HEK293 (cell line): ENCODE data around the gene C2CD2L.

Experiments used
- OSR2 ChIP-seq: fragments of 450-650 bp; formaldehyde crosslinking; IDR thresholded peaks from 2 replicates; pipeline ENCODE4 v1.5.1; 2016; ENCODE audit warnings: missing biosample characterization, missing genetic modification characterization
- SETDB1 ChIP-seq: IDR thresholded peaks from one replicate; pipeline ENCODE4 v1.6.1; 2017; ENCODE audit warnings: mild to moderate bottlenecking, low read length, moderate library complexity, mixed read lengths; ENCODE audit not compliant: insufficient read length
- SP2 ChIP-seq: fragments of 450-650 bp; formaldehyde crosslinking; IDR thresholded peaks from 2 replicates; pipeline ENCODE4 v1.5.1; 2016; ENCODE audit warnings: missing biosample characterization, missing genetic modification characterization
- YY1 ChIP-seq: fragments of 450-650 bp; formaldehyde crosslinking; IDR thresholded peaks from 2 replicates; pipeline ENCODE4 v1.5.1; 2018; ENCODE audit warnings: missing biosample characterization, missing genetic modification characterization
- ZFHX2 ChIP-seq: fragments of 450-650 bp; formaldehyde crosslinking; conservative IDR thresholded peaks from 2 replicates; pipeline ENCODE4 v1.5.1; 2016; ENCODE audit warnings: missing biosample characterization, missing genetic modification characterization
- ZFP3 ChIP-seq: fragments of 450-650 bp; formaldehyde crosslinking; IDR thresholded peaks from 2 replicates; pipeline ENCODE4 v1.5.1; 2016; ENCODE audit warnings: low read depth, missing biosample characterization, missing genetic modification characterization
- ZFP41 ChIP-seq: fragments of 450-650 bp; formaldehyde crosslinking; IDR thresholded peaks from 2 replicates; pipeline ENCODE4 v1.5.1; 2016; ENCODE audit warnings: missing biosample characterization, missing genetic modification characterization, borderline replicate concordance
- ZNF394 ChIP-seq: fragments of 450-650 bp; formaldehyde crosslinking; IDR thresholded peaks from 2 replicates; pipeline ENCODE4 v1.5.1; 2016; ENCODE audit warnings: missing biosample characterization, missing genetic modification characterization, mild to moderate bottlenecking, moderate library complexity, borderline replicate concordance
- ZNF768 ChIP-seq: fragments of 450-650 bp; formaldehyde crosslinking; IDR thresholded peaks from 2 replicates; pipeline ENCODE4 v1.5.1; 2018; ENCODE audit warnings: missing biosample characterization, mild to moderate bottlenecking, missing genetic modification characterization
- ZSCAN30 ChIP-seq: fragments of 450-650 bp; IDR thresholded peaks from 2 replicates; pipeline ENCODE4 v1.5.1; 2018; ENCODE audit warnings: missing biosample characterization, mild to moderate bottlenecking, missing genetic modification characterization, moderate library complexity
- TF ChIP-seq, protein P1 (sequence below): fragments of 450-650 bp; formaldehyde crosslinking; IDR thresholded peaks from 2 replicates; pipeline ENCODE4 v1.5.1; 2016; ENCODE audit warnings: missing biosample characterization, missing genetic modification characterization
- TF ChIP-seq, protein P2 (sequence below): fragments of 450-650 bp; formaldehyde crosslinking; IDR thresholded peaks from 2 replicates; pipeline ENCODE4 v1.5.1; 2016; ENCODE audit warnings: missing biosample characterization, missing genetic modification characterization
- TF ChIP-seq, protein P3 (sequence below): fragments of 450-650 bp; formaldehyde crosslinking; IDR thresholded peaks from 2 replicates; pipeline ENCODE4 v1.5.1; 2017; ENCODE audit warnings: missing biosample characterization, missing genetic modification characterization
- TF ChIP-seq, protein P4 (sequence below): fragments of 450-650 bp; formaldehyde crosslinking; IDR thresholded peaks from 2 replicates; pipeline ENCODE4 v1.5.1; 2016; ENCODE audit warnings: missing biosample characterization, missing genetic modification characterization

DNA sequence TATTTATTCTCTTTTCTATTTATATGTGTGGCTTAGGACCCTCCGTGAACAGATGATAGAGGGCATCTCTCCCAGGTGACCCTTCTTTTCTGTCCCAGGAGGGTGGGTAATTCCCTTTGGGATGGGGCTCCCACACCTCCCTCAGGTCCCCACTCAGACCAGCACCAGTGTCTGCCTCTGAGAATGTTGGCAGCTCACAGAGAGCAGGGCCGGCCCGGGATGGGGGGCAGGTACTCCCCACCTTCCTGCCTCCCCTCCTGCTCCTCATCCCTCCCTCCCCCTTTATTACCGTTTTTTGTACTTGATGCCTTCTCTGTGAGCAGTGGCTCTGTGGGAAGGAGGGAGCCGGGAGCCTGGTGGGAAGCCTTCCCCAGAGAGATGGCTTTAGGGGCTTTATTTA is 9.5 kb downstream of the C2CD2L start:
- TF ChIP-seq YY1 (no peak), ZFP3 (tag by site-specific recombination) (no peak), ZNF394 (no peak), SP2 (tag by site-specific recombination) (no peak), SETDB1 (no peak), ZFHX2 (no peak), OSR2 (tag by site-specific recombination) (no peak), ZFP41 (no peak), ZNF768 (no peak), ZSCAN30 (tag by site-specific recombination) (no peak)
- TF ChIP-seq, protein P1, sequence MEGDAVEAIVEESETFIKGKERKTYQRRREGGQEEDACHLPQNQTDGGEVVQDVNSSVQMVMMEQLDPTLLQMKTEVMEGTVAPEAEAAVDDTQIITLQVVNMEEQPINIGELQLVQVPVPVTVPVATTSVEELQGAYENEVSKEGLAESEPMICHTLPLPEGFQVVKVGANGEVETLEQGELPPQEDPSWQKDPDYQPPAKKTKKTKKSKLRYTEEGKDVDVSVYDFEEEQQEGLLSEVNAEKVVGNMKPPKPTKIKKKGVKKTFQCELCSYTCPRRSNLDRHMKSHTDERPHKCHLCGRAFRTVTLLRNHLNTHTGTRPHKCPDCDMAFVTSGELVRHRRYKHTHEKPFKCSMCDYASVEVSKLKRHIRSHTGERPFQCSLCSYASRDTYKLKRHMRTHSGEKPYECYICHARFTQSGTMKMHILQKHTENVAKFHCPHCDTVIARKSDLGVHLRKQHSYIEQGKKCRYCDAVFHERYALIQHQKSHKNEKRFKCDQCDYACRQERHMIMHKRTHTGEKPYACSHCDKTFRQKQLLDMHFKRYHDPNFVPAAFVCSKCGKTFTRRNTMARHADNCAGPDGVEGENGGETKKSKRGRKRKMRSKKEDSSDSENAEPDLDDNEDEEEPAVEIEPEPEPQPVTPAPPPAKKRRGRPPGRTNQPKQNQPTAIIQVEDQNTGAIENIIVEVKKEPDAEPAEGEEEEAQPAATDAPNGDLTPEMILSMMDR = no peak
- TF ChIP-seq, protein P2, sequence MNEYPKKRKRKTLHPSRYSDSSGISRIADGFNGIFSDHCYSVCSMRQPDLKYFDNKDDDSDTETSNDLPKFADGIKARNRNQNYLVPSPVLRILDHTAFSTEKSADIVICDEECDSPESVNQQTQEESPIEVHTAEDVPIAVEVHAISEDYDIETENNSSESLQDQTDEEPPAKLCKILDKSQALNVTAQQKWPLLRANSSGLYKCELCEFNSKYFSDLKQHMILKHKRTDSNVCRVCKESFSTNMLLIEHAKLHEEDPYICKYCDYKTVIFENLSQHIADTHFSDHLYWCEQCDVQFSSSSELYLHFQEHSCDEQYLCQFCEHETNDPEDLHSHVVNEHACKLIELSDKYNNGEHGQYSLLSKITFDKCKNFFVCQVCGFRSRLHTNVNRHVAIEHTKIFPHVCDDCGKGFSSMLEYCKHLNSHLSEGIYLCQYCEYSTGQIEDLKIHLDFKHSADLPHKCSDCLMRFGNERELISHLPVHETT (tag by site-specific recombination) = no peak
- TF ChIP-seq, protein P3, sequence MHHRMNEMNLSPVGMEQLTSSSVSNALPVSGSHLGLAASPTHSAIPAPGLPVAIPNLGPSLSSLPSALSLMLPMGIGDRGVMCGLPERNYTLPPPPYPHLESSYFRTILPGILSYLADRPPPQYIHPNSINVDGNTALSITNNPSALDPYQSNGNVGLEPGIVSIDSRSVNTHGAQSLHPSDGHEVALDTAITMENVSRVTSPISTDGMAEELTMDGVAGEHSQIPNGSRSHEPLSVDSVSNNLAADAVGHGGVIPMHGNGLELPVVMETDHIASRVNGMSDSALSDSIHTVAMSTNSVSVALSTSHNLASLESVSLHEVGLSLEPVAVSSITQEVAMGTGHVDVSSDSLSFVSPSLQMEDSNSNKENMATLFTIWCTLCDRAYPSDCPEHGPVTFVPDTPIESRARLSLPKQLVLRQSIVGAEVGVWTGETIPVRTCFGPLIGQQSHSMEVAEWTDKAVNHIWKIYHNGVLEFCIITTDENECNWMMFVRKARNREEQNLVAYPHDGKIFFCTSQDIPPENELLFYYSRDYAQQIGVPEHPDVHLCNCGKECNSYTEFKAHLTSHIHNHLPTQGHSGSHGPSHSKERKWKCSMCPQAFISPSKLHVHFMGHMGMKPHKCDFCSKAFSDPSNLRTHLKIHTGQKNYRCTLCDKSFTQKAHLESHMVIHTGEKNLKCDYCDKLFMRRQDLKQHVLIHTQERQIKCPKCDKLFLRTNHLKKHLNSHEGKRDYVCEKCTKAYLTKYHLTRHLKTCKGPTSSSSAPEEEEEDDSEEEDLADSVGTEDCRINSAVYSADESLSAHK (tag by site-specific recombination) = no peak
- TF ChIP-seq, protein P4, sequence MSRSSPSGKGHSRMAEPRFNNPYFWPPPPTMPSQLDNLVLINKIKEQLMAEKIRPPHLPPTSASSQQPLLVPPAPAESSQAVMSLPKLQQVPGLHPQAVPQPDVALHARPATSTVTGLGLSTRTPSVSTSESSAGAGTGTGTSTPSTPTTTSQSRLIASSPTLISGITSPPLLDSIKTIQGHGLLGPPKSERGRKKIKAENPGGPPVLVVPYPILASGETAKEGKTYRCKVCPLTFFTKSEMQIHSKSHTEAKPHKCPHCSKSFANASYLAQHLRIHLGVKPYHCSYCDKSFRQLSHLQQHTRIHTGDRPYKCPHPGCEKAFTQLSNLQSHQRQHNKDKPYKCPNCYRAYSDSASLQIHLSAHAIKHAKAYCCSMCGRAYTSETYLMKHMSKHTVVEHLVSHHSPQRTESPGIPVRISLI (tag by site-specific recombination) = no peak
